ENCODE results near the gene GLIS1.

DNA sequence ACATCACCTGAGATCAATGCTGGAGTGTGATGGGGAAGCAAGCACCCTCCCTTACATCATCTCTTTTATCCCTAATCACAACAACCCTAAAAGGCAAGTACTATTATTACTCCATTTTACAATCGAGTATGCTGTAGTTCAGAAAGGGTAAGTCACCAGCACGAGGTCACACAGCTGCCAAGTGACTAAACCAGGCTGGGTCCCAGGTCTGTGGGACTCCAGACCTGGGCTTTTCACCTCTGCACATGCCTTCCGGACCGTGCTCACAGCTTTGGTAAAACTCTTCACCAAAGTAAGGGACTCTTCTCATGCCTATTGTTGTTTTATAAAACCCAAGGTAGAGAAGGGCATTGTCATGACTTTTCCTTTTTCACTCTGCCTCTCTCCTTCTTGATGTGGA is 148.9 kb downstream of the GLIS1 start:
- no peak for TF ChIP-seq EZH2phosphoT487 (IDR thresholded peaks at IDR 0.05; ENCODE audit: insufficient read depth, low read depth)
- no peak for TF ChIP-seq EZH2 (IDR thresholded peaks at IDR 0.05; ENCODE audit: insufficient read depth, poor library complexity, severe bottlenecking)

Data from GM23248 (cell line).